Smooth muscle cell (in vitro differentiated cells): ENCODE results near the gene CUX1. TPM values are rescaled to one million over a fixed set of nuclear protein-coding genes. Genes with fewer than 3 reads are reported as not detected.
"Not testable (repeated sequence)": the region's sequence is repeated elsewhere in the genome, so short reads cannot be mapped to it uniquely, and the experiment has no call there.

Source experiments
- DNase-seq: peaks from one replicate; lab custom pipeline; 2025; ENCODE audit not compliant: unreplicated experiment; lab: John Stamatoyannopoulos, UW
- H2AFZ ChIP-seq: fragments of 200-600 bp; sonication (generic); 2 replicates; pipeline ENCODE4 v1.6.0; 2016; ENCODE audit warnings: antibody characterized with exemption, low read depth, mild to moderate bottlenecking
- H3F3A ChIP-seq: fragments of 200-600 bp; sonication (generic); 2 replicates; pipeline ENCODE4 v1.6.0; 2017; ENCODE audit warnings: antibody characterized with exemption, low read depth
- H3K27ac ChIP-seq: fragments of 200-600 bp; sonication (generic); 2 replicates; pipeline ENCODE4 v1.5.1; 2016; ENCODE audit warnings: low read depth, mild to moderate bottlenecking
- H3K27me3 ChIP-seq: fragments of 200-600 bp; sonication (generic); 2 replicates; pipeline ENCODE4 v1.6.1; 2016; ENCODE audit warnings: low read depth, mild to moderate bottlenecking
- H3K36me3 ChIP-seq: fragments of 200-600 bp; sonication (generic); 2 replicates; pipeline ENCODE4 v1.5.1; 2016; ENCODE audit warnings: low read depth
- H3K4me1 ChIP-seq: fragments of 200-600 bp; sonication (generic); 2 replicates; pipeline ENCODE4 v1.5.1; 2016; ENCODE audit warnings: low read depth
- H3K4me2 ChIP-seq: fragments of 200-600 bp; sonication (generic); 2 replicates; pipeline ENCODE4 v1.6.0; 2016; ENCODE audit warnings: mild to moderate bottlenecking
- H3K4me3 ChIP-seq: fragments of 200-600 bp; sonication (generic); 2 replicates; pipeline ENCODE4 v1.5.1; 2016; ENCODE audit warnings: mild to moderate bottlenecking
- H3K79me2 ChIP-seq: fragments of 200-600 bp; sonication (generic); 2 replicates; pipeline ENCODE4 v1.6.0; 2016; ENCODE audit warnings: low read depth, mild to moderate bottlenecking
- H3K9ac ChIP-seq: fragments of 200-600 bp; sonication (generic); 2 replicates; pipeline ENCODE4 v1.6.0; 2016; ENCODE audit warnings: low read depth
- H3K9me3 ChIP-seq: fragments of 200-600 bp; sonication (generic); replicated peaks from 2 replicates; pipeline ENCODE4 v1.5.1; 2016; ENCODE audit warnings: low read depth
- H4K20me1 ChIP-seq: fragments of 200-600 bp; sonication (generic); 2 replicates; pipeline ENCODE4 v1.6.0; 2016; ENCODE audit warnings: low read depth
- CTCF ChIP-seq: fragments of 200-600 bp; sonication (generic); IDR thresholded peaks from 2 replicates; pipeline ENCODE4 v1.5.1; 2017; ENCODE audit warnings: borderline replicate concordance, mild to moderate bottlenecking, antibody characterized with exemption; ENCODE audit not compliant: insufficient read depth, poor library complexity, severe bottlenecking
- WGBS: methylation state at CpG from one replicate; pipeline ENCODE4 v1.1.7; 2016; ENCODE audit warnings: low lambda C conversion rate; 5-methylcytosine and 5-hydroxymethylcytosine counted together
- polyA plus RNA-seq: library from polyadenylated mRNA; unstranded; fragments of >200 nt; fragmentation: Nextera tagmentation; extraction: Ambion mirVana; gene quantifications from 2 replicates; pipeline ENCODE4 v1.2.1, GENCODE V29; 2016
- total RNA-seq: library from RNA; depleted of rRNA; stranded (reverse); fragments of >200 nt; gene quantifications from 2 replicates; pipeline ENCODE4 v1.2.3, GENCODE V29; 2014

CUX1 gene
- total and polyA plus RNA-seq, 2 experiments from 2014 or later, result 56.3 to 78.4 TPM

DNA sequence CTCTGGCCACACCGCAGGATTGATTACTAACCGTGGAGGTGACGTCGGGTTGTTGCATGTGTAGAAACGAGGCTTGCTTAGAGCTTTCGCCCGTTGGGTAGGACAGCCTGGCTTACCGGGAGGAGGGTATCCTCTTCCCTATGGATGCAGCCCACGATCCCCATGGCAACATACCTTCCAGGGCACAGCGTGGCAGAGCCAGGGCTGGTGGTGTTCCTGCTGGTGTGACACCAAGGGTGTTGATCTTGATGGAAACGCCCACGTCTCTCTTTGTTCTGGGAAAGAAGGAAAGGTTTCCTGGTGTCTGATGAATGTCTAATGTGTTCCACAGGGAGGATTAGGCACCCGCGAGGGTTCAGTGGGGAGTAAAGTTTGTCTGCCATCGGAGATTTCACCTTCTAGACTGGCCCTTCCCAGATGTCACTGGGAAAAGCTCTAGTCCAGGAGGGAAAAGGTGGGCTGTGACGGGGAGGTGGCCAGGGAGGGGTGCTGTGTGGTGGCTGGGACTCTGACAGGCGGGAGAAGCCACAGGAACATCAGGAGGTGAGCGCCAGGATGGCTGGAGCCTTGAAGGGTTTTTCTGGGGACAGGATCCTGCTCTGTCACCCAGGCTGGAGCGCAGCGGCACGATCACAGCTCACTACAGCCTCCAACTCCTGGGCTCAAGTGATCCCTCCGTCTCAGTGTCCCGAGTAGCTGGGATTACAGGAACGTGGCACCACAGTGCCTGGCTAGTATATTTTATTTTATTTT, 102.1 kb downstream of the CUX1 start:
- Histone ChIP-seq H2AFZ (no peak overlapping the region), H3K36me3 (no peaks in the 10 kb centered on the region), H3K27me3 (no peaks in the 10 kb centered on the region), H3K4me2 (no peak overlapping the region), H3K9me3 (no peaks in the 10 kb centered on the region), H3K4me1 (peaks cover 16% of the 10 kb centered on the region), H4K20me1 (peaks cover 79% of the 10 kb centered on the region), H3K4me3 (no peak overlapping the region), H3K9ac (no peak overlapping the region), H3K27ac (no peak overlapping the region), H3F3A (peaks cover 27% of the 10 kb centered on the region), H3K79me2 (peaks cover 74% of the 10 kb centered on the region)
- no peak for DNase-seq
- TF ChIP-seq CTCF, result no peak
- WGBS, result 94% methylated on average over 24 of the region's 24 CpGs

DNA sequence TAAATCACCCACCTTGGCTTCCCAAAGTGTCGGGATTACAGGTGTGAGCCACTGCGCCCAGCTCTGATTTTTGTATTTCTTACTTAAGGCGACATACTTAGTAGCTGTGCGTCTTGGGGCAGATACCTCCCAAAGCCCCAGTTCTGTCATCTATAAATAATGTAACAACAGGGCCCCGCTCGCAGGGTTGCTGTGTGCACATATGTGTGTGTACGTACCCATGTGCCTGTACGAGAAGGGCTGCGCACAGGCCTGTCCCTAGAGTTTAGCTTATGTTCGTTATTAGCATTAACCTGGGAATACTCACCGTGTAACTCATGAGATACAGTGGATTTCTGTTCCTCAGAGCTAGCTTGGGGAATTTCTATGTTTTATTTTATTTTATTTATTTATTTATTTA, 103.6 kb downstream of the CUX1 start:
- no peak overlapping the region for H3K9ac ChIP-seq
- peaks cover 16% of the 10 kb centered on the region for H3K4me1 ChIP-seq
- no peaks in the 10 kb centered on the region for H3K27me3 ChIP-seq
- H3F3A ChIP-seq, result peaks cover 30% of the 10 kb centered on the region
- 93% methylated on average over 11 of the region's 11 CpGs for WGBS
- DNase-seq, result no peak
- H3K4me2 ChIP-seq, result no peak overlapping the region
- H4K20me1 ChIP-seq, result peaks cover 67% of the 10 kb centered on the region
- TF ChIP-seq CTCF, result no peak
- H2AFZ ChIP-seq, result no peak overlapping the region
- no peak overlapping the region for H3K4me3 ChIP-seq
- no peaks in the 10 kb centered on the region for H3K9me3 ChIP-seq
- H3K79me2 ChIP-seq, result peaks cover 76% of the 10 kb centered on the region
- no peaks in the 10 kb centered on the region for H3K36me3 ChIP-seq
- H3K27ac ChIP-seq, result no peak overlapping the region

GRCh38 chr7:101921546-101922489, 104.4 kb downstream of the CUX1 start:
- H3K9me3 ChIP-seq, DNase-seq, H3K36me3 ChIP-seq, H2AFZ ChIP-seq, H3K4me3 ChIP-seq, H3K27me3 ChIP-seq: not testable (repeated sequence)
- Histone ChIP-seq H3K4me1 (peaks cover 16% of the 10 kb centered on the region), H4K20me1 (peaks cover 64% of the 10 kb centered on the region), H3K9ac (peak overlapping the region; percentile 59), H3F3A (peaks cover 28% of the 10 kb centered on the region), H3K4me2 (peak overlapping the region; percentile 75), H3K79me2 (peaks cover 77% of the 10 kb centered on the region), H3K27ac (peak overlapping the region; percentile 97)
- 75% methylated on average over 14 of the region's 14 CpGs for WGBS
